ENCODE data around the gene AKAP1.

GRCh38 chr17:57114085-57114673 is 29.1 kb downstream of the AKAP1 start:
- TF ChIP-seq, protein P1, sequence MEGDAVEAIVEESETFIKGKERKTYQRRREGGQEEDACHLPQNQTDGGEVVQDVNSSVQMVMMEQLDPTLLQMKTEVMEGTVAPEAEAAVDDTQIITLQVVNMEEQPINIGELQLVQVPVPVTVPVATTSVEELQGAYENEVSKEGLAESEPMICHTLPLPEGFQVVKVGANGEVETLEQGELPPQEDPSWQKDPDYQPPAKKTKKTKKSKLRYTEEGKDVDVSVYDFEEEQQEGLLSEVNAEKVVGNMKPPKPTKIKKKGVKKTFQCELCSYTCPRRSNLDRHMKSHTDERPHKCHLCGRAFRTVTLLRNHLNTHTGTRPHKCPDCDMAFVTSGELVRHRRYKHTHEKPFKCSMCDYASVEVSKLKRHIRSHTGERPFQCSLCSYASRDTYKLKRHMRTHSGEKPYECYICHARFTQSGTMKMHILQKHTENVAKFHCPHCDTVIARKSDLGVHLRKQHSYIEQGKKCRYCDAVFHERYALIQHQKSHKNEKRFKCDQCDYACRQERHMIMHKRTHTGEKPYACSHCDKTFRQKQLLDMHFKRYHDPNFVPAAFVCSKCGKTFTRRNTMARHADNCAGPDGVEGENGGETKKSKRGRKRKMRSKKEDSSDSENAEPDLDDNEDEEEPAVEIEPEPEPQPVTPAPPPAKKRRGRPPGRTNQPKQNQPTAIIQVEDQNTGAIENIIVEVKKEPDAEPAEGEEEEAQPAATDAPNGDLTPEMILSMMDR (IDR thresholded peaks at IDR 0.05) = peak; percentile 71 to 94 (median 84)
- TF ChIP-seq POLR2A (IDR thresholded peaks at IDR 0.05) = no peak
